Loucy (cell line): Measurements from ENCODE around the gene DDIT4.

ENCODE experiments used
- H2AFZ ChIP-seq: fragments of 200-600 bp; sonication (generic); 2 replicates; pipeline ENCODE4 v1.6.0; 2016; ENCODE audit warnings: antibody characterized with exemption, mild to moderate bottlenecking, low read length, moderate library complexity
- H3F3A ChIP-seq: fragments of 200-600 bp; 2 replicates; pipeline ENCODE4 v1.6.0; 2016; ENCODE audit warnings: antibody characterized with exemption, low read depth, mild to moderate bottlenecking
- H3K27me3 ChIP-seq: fragments of 200-600 bp; sonication (generic); 2 replicates; pipeline ENCODE4 v1.6.1; 2014; ENCODE audit warnings: low read length, mild to moderate bottlenecking; ENCODE audit not compliant: insufficient read depth, poor library complexity, severe bottlenecking
- H3K36me3 ChIP-seq: fragments of 200-600 bp; sonication (generic); 2 replicates; pipeline ENCODE4 v1.6.1; 2016; ENCODE audit warnings: low read length; ENCODE audit not compliant: insufficient read depth
- H3K4me1 ChIP-seq: fragments of 200-600 bp; sonication (generic); 2 replicates; pipeline ENCODE4 v1.5.1; 2014; ENCODE audit warnings: low read length, mild to moderate bottlenecking; ENCODE audit not compliant: insufficient read depth, poor library complexity, severe bottlenecking
- H3K4me2 ChIP-seq: fragments of 200-600 bp; sonication (generic); 2 replicates; pipeline ENCODE4 v1.6.0; 2014; ENCODE audit warnings: antibody characterized with exemption, low read length, low read depth, mild to moderate bottlenecking; ENCODE audit not compliant: poor library complexity, severe bottlenecking
- H3K4me3 ChIP-seq: fragments of 200-600 bp; sonication (generic); 2 replicates; pipeline ENCODE4 v1.5.1; 2014; ENCODE audit warnings: low read length, mild to moderate bottlenecking, mixed read lengths; ENCODE audit not compliant: poor library complexity, severe bottlenecking
- H3K79me2 ChIP-seq: fragments of 200-600 bp; sonication (generic); 2 replicates; pipeline ENCODE4 v1.6.1; 2014; ENCODE audit warnings: low read length; ENCODE audit not compliant: insufficient read depth
- H3K9ac ChIP-seq: fragments of 200-600 bp; sonication (generic); 2 replicates; pipeline ENCODE4 v1.6.0; 2014; ENCODE audit warnings: mild to moderate bottlenecking, low read depth, low read length, moderate library complexity; ENCODE audit not compliant: poor library complexity, severe bottlenecking
- H3K9me2 ChIP-seq: fragments of 200-600 bp; sonication (generic); replicated peaks from 2 replicates; pipeline ENCODE4 v1.6.1; 2016; ENCODE audit warnings: low read depth, low read length, mixed read lengths
- H3K9me3 ChIP-seq: fragments of 200-600 bp; sonication (generic); 2 replicates; pipeline ENCODE4 v1.6.1; 2014; ENCODE audit warnings: mild to moderate bottlenecking, antibody characterized with exemption, low read length, low read depth; ENCODE audit not compliant: insufficient read depth
- H4K20me1 ChIP-seq: fragments of 200-600 bp; sonication (generic); 2 replicates; pipeline ENCODE4 v1.6.0; 2014; ENCODE audit warnings: antibody characterized with exemption, low read length, mild to moderate bottlenecking; ENCODE audit not compliant: insufficient read depth, poor library complexity, severe bottlenecking
- CTCF ChIP-seq: fragments of 200-600 bp; sonication (generic); conservative IDR thresholded peaks from 2 replicates; pipeline ENCODE4 v1.5.1; 2014; ENCODE audit warnings: mild to moderate bottlenecking, antibody characterized with exemption, low read length
- EZH2phosphoT487 ChIP-seq: fragments of 200-600 bp; IDR thresholded peaks from 2 replicates; pipeline ENCODE4 v1.6.1; 2018; ENCODE audit warnings: antibody characterized with exemption, mild to moderate bottlenecking, moderate library complexity, borderline replicate concordance

Gene DDIT4

GRCh38 chr10:72319416-72320254 lies 45.9 kb downstream of the DDIT4 start:
- Histone ChIP-seq H3K4me1 (peaks cover 80% of the 10 kb centered on the region), H3K9me2 (no peaks in the 10 kb centered on the region), H3K9me3 (no peaks in the 10 kb centered on the region), H3K79me2 (peaks cover 21% of the 10 kb centered on the region; the same call in 1 of the 2 replicates), H3K27me3 (no peaks in the 10 kb centered on the region), H3F3A (peaks cover 16% of the 10 kb centered on the region; the same call in 1 of the 2 replicates), H3K9ac (peak overlapping the region; percentile 90), H3K4me2 (peak overlapping the region; percentile 72), H2AFZ (no peak overlapping the region), H3K36me3 (no peaks in the 10 kb centered on the region), H4K20me1 (no peaks in the 10 kb centered on the region), H3K4me3 (peak overlapping the region; percentile 72)
- TF ChIP-seq EZH2phosphoT487 = no peak
- no peak for TF ChIP-seq CTCF

GRCh38 chr10:72320676-72321247 lies 47.0 kb downstream of the DDIT4 start:
- no peaks in the 10 kb centered on the region for H3K36me3 ChIP-seq
- peak overlapping the region; percentile 90 for H3K9ac ChIP-seq
- H3F3A ChIP-seq = peaks cover 16% of the 10 kb centered on the region; the same call in 1 of the 2 replicates
- no peak for TF ChIP-seq CTCF
- TF ChIP-seq EZH2phosphoT487 = no peak
- H3K9me2 ChIP-seq = no peaks in the 10 kb centered on the region
- no peak overlapping the region for H2AFZ ChIP-seq
- H3K4me2 ChIP-seq = peak overlapping the region; percentile 72
- peaks cover 72% of the 10 kb centered on the region for H3K4me1 ChIP-seq
- H3K27me3 ChIP-seq = no peaks in the 10 kb centered on the region
- H3K9me3 ChIP-seq = no peaks in the 10 kb centered on the region
- peaks cover 21% of the 10 kb centered on the region; the same call in 1 of the 2 replicates for H3K79me2 ChIP-seq
- H3K4me3 ChIP-seq = peak overlapping the region; percentile 72
- no peaks in the 10 kb centered on the region for H4K20me1 ChIP-seq

GRCh38 chr10:72321248-72322029 lies 47.7 kb downstream of the DDIT4 start:
- Histone ChIP-seq H3F3A (peaks cover 16% of the 10 kb centered on the region; the same call in 1 of the 2 replicates), H3K9ac (peak overlapping the region; percentile 90), H3K4me3 (peak overlapping the region; percentile 72), H3K4me2 (peak overlapping the region; percentile 72), H3K9me2 (no peaks in the 10 kb centered on the region), H3K27me3 (no peaks in the 10 kb centered on the region), H4K20me1 (no peaks in the 10 kb centered on the region), H3K79me2 (peaks cover 21% of the 10 kb centered on the region; the same call in 1 of the 2 replicates), H3K36me3 (no peaks in the 10 kb centered on the region), H2AFZ (no peak overlapping the region), H3K4me1 (peaks cover 65% of the 10 kb centered on the region), H3K9me3 (no peaks in the 10 kb centered on the region)
- TF ChIP-seq CTCF (no peak), EZH2phosphoT487 (no peak)
